ENCODE measurements around the gene ZNF330. TPM values are rescaled to one million over a fixed set of nuclear protein-coding genes. Genes with fewer than 3 reads are reported as not detected.

Gene ZNF330
- total RNA-seq, 6 donors from 2014 or later, result 33.6 to 45.1 (median 40.9) TPM

- H3K27ac ChIP-seq, result no peak overlapping the region
- 40 to 69% methylated on average over 1 of the region's 1 CpG for WGBS, 2 donors
- ATAC-seq (ENCODE audit: low FRiP score in 2 of 2), result no peak
- no peaks in the 10 kb centered on the region for H3K27me3 ChIP-seq
- H3K4me1 ChIP-seq, result no peaks in the 10 kb centered on the region
- TF ChIP-seq EP300 (IDR thresholded peaks at IDR 0.05) (no peak), POLR2AphosphoS5 (IDR thresholded peaks at IDR 0.05) (no peak), POLR2A (IDR thresholded peaks at IDR 0.05) (no peak), CTCF (IDR thresholded peaks at IDR 0.05) (no peak)
- H3K36me3 ChIP-seq, result no peaks in the 10 kb centered on the region
- no peaks in the 10 kb centered on the region for H3K9me3 ChIP-seq
- no peak for DNase-seq
- H3K4me3 ChIP-seq, result no peak overlapping the region
Measured at GRCh38 chr4:141275834-141276233, 55.1 kb downstream of the ZNF330 start.

- TF ChIP-seq POLR2A (IDR thresholded peaks at IDR 0.05), result no peak
- no peak for TF ChIP-seq EP300 (IDR thresholded peaks at IDR 0.05)
- TF ChIP-seq CTCF (IDR thresholded peaks at IDR 0.05), result no peak
- no peak for TF ChIP-seq POLR2AphosphoS5 (IDR thresholded peaks at IDR 0.05)
- Histone ChIP-seq H3K9me3 (no peaks in the 10 kb centered on the region), H3K27ac (no peak overlapping the region), H3K27me3 (no peaks in the 10 kb centered on the region), H3K36me3 (no peaks in the 10 kb centered on the region), H3K4me3 (no peak overlapping the region), H3K4me1 (no peaks in the 10 kb centered on the region)
- DNase-seq (no peak), ATAC-seq (ENCODE audit: low FRiP score in 2 of 2) (no peak)
- 97 to 98% methylated on average over 2 of the region's 2 CpGs for WGBS, 2 donors
Measured at GRCh38 chr4:141283152-141283551, 62.5 kb downstream of the ZNF330 start.

GRCh38 chr4:141283563-141283962 lies 62.9 kb downstream of the ZNF330 start:
- Histone ChIP-seq H3K4me1 (no peaks in the 10 kb centered on the region), H3K27ac (no peak overlapping the region), H3K27me3 (no peaks in the 10 kb centered on the region), H3K4me3 (no peak overlapping the region), H3K9me3 (no peaks in the 10 kb centered on the region), H3K36me3 (no peaks in the 10 kb centered on the region)
- no peak for ATAC-seq (ENCODE audit: low FRiP score in 2 of 2)
- no peak for DNase-seq
- 91 to 98% methylated on average over 2 of the region's 2 CpGs for WGBS, 2 donors
- TF ChIP-seq POLR2AphosphoS5 (IDR thresholded peaks at IDR 0.05) (no peak), POLR2A (IDR thresholded peaks at IDR 0.05) (no peak), EP300 (IDR thresholded peaks at IDR 0.05) (no peak), CTCF (IDR thresholded peaks at IDR 0.05) (no peak)

Other genes starting within 250 kb of the ZNF330 start
- 1 to 10 TPM in 5 of 6 donors, under 1 TPM in 1; 0.46 to 2.1 (median 1.4) TPM for gene RNF150, start 87.4 kb upstream of the ZNF330 start, total RNA-seq